ENCODE data around the gene SLC35F6.

DNA sequence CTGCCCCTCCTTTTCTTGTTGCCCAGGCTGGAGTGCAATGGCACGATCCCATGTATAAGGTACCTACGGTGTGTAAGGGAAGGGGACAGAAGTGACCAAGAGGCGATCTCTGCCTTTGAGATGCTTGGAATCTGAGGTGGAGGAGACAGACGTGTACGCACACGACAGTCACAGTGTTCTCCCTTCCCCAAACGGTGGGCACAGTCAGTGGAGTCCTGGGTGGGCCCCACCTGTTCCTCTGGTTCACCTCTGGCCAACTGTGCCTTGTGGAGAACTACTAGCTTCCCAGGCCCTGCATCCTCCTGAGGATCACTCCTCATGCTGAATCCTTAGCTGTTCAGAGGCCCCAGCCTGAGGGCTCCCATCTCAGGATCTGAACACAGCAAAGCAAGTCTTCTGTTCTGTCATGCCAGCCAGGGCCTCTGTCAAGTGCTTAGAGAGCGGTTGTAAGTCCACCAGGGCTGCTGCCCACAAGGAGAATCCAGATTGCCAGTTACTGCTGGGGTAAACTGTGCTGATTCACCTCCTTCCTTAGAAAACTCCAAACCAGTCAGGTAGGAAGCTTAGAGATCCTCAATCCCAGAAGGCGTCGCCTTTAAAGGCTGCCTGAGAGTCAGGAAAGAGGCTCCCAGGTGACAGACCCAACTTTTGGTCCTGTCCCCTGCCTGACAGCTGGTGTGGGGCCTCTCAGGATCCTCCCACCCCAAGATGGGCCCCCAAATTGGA is 1.6 kb downstream of the SLC35F6 start:
- TF ChIP-seq CTCF (IDR thresholded peaks at IDR 0.05; ENCODE audit: low read length) (no peak), EZH2 (optimal IDR thresholded peaks at IDR 0.05; ENCODE audit: low read depth, low read length) (no peak), EZH2phosphoT487 (IDR thresholded peaks at IDR 0.05; ENCODE audit: low read length) (no peak)

All from MM.1S (cell line).